Endodermal cell (in vitro differentiated cells): ENCODE results near the gene SLC7A14. TPM values are rescaled to one million over a fixed set of nuclear protein-coding genes. Genes with fewer than 3 reads are reported as not detected.

ENCODE experiments used
- DNase-seq: peaks from one replicate; pipeline ENCODE4 v3.0.0-alpha.2; 2017
- H3K27ac ChIP-seq: 2 replicates; pipeline ENCODE4 v1.5.1; 2013; ENCODE audit warnings: mild to moderate bottlenecking, low read depth, low read length, moderate library complexity
- H3K27me3 ChIP-seq: 2 replicates; pipeline ENCODE4 v1.6.1; 2013; ENCODE audit warnings: mild to moderate bottlenecking, low read length, moderate library complexity; ENCODE audit not compliant: insufficient read depth, control insufficient read depth, poor library complexity, severe bottlenecking
- H3K36me3 ChIP-seq: 2 replicates; pipeline ENCODE4 v1.7.0; 2013; ENCODE audit warnings: mild to moderate bottlenecking, low read length, moderate library complexity; ENCODE audit not compliant: control insufficient read depth, insufficient read depth
- H3K4me1 ChIP-seq: one replicate; pipeline ENCODE4 v1.7.0; 2013; ENCODE audit warnings: low read length; ENCODE audit not compliant: control insufficient read depth, insufficient read depth
- H3K4me3 ChIP-seq: 2 replicates; pipeline ENCODE4 v1.5.1; 2013; ENCODE audit warnings: mild to moderate bottlenecking, low read length, moderate library complexity
- H3K9ac ChIP-seq: 2 replicates; pipeline ENCODE4 v1.6.1; 2013; ENCODE audit warnings: mild to moderate bottlenecking, low read length, moderate library complexity; ENCODE audit not compliant: poor library complexity, severe bottlenecking; ENCODE audit errors: extremely low read depth
- H3K9me3 ChIP-seq: 2 replicates; pipeline ENCODE4 v1.6.1; 2013; ENCODE audit warnings: mild to moderate bottlenecking, low read length, moderate library complexity; ENCODE audit not compliant: control insufficient read depth
- H3K27ac Mint-ChIP-seq: 2 replicates; pipeline ENCODE4 v1.8.0; 2020; ENCODE audit warnings: mixed read lengths
- H3K27me3 Mint-ChIP-seq: 2 replicates; pipeline ENCODE4 v1.8.0; 2021; ENCODE audit warnings: mild to moderate bottlenecking, mixed read lengths; ENCODE audit not compliant: insufficient read depth
- H3K36me3 Mint-ChIP-seq: 2 replicates; pipeline ENCODE4 v1.8.0; 2020; ENCODE audit warnings: low read depth, mixed read lengths
- H3K4me1 Mint-ChIP-seq: 2 replicates; pipeline ENCODE4 v1.8.0; 2020; ENCODE audit warnings: mixed read lengths
- H3K4me3 Mint-ChIP-seq: 2 replicates; pipeline ENCODE4 v1.8.0; 2020; ENCODE audit warnings: mild to moderate bottlenecking, moderate library complexity, mixed read lengths
- H3K9me3 Mint-ChIP-seq: 2 replicates; pipeline ENCODE4 v1.8.0; 2020; ENCODE audit warnings: mild to moderate bottlenecking, mixed read lengths
- WGBS, 2 experiments: methylation state at CpG; one replicate each; pipeline versions ENCODE4 v1.1.5 to v1.1.7; 2013; ENCODE audit warnings: missing lambda C conversion rate in 2 of 2, mixed read lengths in 1 of 2; ENCODE audit not compliant: insufficient coverage in 1 of 2, insufficient read length in 1 of 2; 5-methylcytosine and 5-hydroxymethylcytosine counted together
- total RNA-seq, 2 donors: library from RNA; stranded (reverse); fragmentation: NEBNext Ultra II Directional in 1 of 2; extraction: Animal tissue kit (Norgen Biotek cat#: 25700) in 1 of 2; gene quantifications; 2 replicates in 1 of 2; 3 replicates in 1 of 2; pipeline ENCODE4 v1.2.1, GENCODE V29; 2021
- TF ChIP-seq, protein P1 (sequence below): fragments of 200-600 bp; sonication (generic); conservative IDR thresholded peaks from 2 replicates; pipeline ENCODE4 v1.5.0; 2021; ENCODE audit warnings: antibody characterized with exemption, mild to moderate bottlenecking

Gene SLC7A14
- total RNA-seq, 2 donors from 2014 or later = 0.29 to 0.42 TPM

DNA sequence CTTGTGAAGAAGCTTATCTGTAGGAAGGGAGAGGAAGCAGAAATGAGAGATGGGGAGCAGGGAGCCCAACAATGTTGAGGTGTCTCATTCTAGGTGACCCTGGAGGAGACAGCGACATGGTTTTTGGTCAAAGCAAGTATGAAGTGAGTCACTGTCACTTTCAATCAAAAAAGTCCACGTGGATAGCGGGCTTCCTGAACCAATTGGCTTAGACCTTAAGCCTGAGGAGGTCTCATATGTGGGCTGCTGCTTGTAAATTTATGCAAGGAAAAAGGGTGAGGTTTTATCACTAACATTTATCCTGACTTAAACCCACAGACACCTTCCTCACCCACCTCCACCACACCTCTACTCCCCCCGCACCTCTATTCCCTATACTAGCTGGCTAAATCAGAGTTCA is 144.5 kb downstream of the SLC7A14 start:
- no peak overlapping the region for H3K9ac ChIP-seq
- Mint-ChIP-seq H3K36me3 (no peaks in the 10 kb centered on the region), H3K27ac (no peak overlapping the region), H3K4me1 (peaks cover 14% of the 10 kb centered on the region), H3K27me3 (peaks cover 2% of the 10 kb centered on the region), H3K9me3 (no peaks in the 10 kb centered on the region), H3K4me3 (no peak overlapping the region)
- no peaks in the 10 kb centered on the region for H3K27me3 ChIP-seq
- no peaks in the 10 kb centered on the region for H3K9me3 ChIP-seq
- no peak for DNase-seq
- no peak overlapping the region for H3K4me3 ChIP-seq
- TF ChIP-seq, protein P1, sequence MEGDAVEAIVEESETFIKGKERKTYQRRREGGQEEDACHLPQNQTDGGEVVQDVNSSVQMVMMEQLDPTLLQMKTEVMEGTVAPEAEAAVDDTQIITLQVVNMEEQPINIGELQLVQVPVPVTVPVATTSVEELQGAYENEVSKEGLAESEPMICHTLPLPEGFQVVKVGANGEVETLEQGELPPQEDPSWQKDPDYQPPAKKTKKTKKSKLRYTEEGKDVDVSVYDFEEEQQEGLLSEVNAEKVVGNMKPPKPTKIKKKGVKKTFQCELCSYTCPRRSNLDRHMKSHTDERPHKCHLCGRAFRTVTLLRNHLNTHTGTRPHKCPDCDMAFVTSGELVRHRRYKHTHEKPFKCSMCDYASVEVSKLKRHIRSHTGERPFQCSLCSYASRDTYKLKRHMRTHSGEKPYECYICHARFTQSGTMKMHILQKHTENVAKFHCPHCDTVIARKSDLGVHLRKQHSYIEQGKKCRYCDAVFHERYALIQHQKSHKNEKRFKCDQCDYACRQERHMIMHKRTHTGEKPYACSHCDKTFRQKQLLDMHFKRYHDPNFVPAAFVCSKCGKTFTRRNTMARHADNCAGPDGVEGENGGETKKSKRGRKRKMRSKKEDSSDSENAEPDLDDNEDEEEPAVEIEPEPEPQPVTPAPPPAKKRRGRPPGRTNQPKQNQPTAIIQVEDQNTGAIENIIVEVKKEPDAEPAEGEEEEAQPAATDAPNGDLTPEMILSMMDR = no peak
- 90 to 94% methylated on average over 1 to 3 of the region's 4 CpGs for WGBS, 2 experiments
- no peaks in the 10 kb centered on the region for H3K36me3 ChIP-seq
- peaks cover 4% of the 10 kb centered on the region for H3K4me1 ChIP-seq
- no peak overlapping the region for H3K27ac ChIP-seq

DNA sequence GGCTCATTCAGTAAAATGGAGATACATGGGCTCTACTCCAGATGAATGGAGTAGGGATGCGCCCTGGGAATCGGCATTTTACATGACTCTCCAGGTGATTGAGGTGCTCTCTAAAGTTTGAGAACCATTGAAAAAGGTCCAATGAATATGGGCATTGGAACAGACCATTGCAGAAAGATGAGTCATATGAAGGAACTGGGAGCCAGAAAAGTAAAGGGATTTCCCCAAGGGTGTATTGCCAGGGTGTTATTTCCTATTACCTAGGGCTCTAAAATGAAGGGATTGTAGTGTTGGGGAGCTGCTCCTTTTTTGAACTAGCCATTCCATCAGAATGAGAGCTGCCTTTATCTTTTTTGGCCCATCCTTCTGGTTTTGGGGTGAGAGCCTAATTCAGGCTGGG is 145.5 kb downstream of the SLC7A14 start:
- no peaks in the 10 kb centered on the region for H3K36me3 Mint-ChIP-seq
- Histone ChIP-seq H3K36me3 (no peaks in the 10 kb centered on the region), H3K27ac (no peak overlapping the region), H3K4me1 (peaks cover 4% of the 10 kb centered on the region), H3K4me3 (no peak overlapping the region), H3K9ac (no peak overlapping the region), H3K27me3 (no peaks in the 10 kb centered on the region), H3K9me3 (no peaks in the 10 kb centered on the region)
- H3K27me3 Mint-ChIP-seq = peaks cover 2% of the 10 kb centered on the region
- H3K9me3 Mint-ChIP-seq = no peaks in the 10 kb centered on the region
- H3K27ac Mint-ChIP-seq = no peak overlapping the region
- H3K4me3 Mint-ChIP-seq = no peak overlapping the region
- no peak for DNase-seq
- TF ChIP-seq, protein P1 = no peak
- H3K4me1 Mint-ChIP-seq = peaks cover 14% of the 10 kb centered on the region
- WGBS, 2 experiments = 97 to 100% methylated on average over 2 of the region's 2 CpGs

DNA sequence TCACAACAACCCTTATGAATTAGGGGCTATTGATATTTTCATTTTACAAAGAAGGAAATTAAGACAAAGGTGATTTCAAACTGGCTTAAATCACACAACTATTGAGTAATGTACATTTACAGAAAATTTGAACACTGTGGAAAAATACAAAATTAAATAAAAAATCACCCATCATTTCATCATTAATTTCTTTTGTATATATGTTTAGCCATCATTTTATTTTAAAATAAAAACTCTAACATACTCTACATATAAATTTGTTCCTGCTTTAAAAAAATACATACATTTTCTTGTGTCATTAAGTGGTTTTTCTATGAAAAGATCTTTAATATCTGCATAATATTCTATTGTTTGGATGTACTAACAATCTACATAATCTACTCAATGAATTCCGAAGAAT is 147.0 kb downstream of the SLC7A14 start:
- Mint-ChIP-seq H3K36me3 (no peaks in the 10 kb centered on the region), H3K27ac (no peak overlapping the region), H3K4me1 (peaks cover 14% of the 10 kb centered on the region), H3K9me3 (no peaks in the 10 kb centered on the region), H3K4me3 (no peak overlapping the region), H3K27me3 (peaks cover 2% of the 10 kb centered on the region)
- no peak overlapping the region for H3K9ac ChIP-seq
- peaks cover 4% of the 10 kb centered on the region for H3K4me1 ChIP-seq
- 100% methylated on average over 1 of the region's 1 CpG; no CpG with 5 or more reads in 1 of the 2 experiments for WGBS, 2 experiments
- no peaks in the 10 kb centered on the region for H3K9me3 ChIP-seq
- no peak for DNase-seq
- H3K36me3 ChIP-seq = no peaks in the 10 kb centered on the region
- no peaks in the 10 kb centered on the region for H3K27me3 ChIP-seq
- no peak overlapping the region for H3K27ac ChIP-seq
- TF ChIP-seq, protein P1 = no peak
- H3K4me3 ChIP-seq = no peak overlapping the region
